Heart left ventricle (tissue), 16 donors: ENCODE results near the gene KCND3. TPM values are rescaled to one million over a fixed set of nuclear protein-coding genes. Genes with fewer than 3 reads are reported as not detected.

Source experiments
- ATAC-seq, 4 donors: fragments of 200-7000 bp; cut with Tn5 transposase; one replicate each; pipeline ENCODE4 v1.9.1; 2020 to 2022; ENCODE audit warnings: moderate library complexity in 4 of 4, mild to moderate bottlenecking in 3 of 4, moderate number of reproducible peaks in 1 of 4
- DNase-seq, 5 donors: peaks; one replicate each; pipeline ENCODE4 v3.0.0-alpha.2; 2020
- H3K27ac ChIP-seq, 12 donors: fragments of 200-600 bp; sonication (generic) in 4 of 12; one replicate each; pipeline versions ENCODE4 v1.5.0 to v1.8.0; 2016 to 2022; ENCODE audit warnings: mild to moderate bottlenecking in 2 of 12
- H3K27me3 ChIP-seq, 9 donors: fragments of 200-600 bp; sonication (generic) in 2 of 9; one replicate each; pipeline versions ENCODE4 v1.5.1 to v1.8.0; 2016 to 2022; ENCODE audit warnings: mild to moderate bottlenecking in 3 of 9
- H3K36me3 ChIP-seq, 9 donors: fragments of 200-600 bp; sonication (generic) in 2 of 9; one replicate each; pipeline versions ENCODE4 v1.5.0 to v1.8.0; 2018 to 2022; ENCODE audit warnings: mild to moderate bottlenecking in 2 of 9
- H3K4me1 ChIP-seq, 12 donors: fragments of 200-600 bp; sonication (generic) in 4 of 12; one replicate each; pipeline versions ENCODE4 v1.5.0 to v1.8.0; 2016 to 2022; ENCODE audit warnings: mild to moderate bottlenecking in 3 of 12
- H3K4me3 ChIP-seq, 12 donors: fragments of 200-600 bp; sonication (generic) in 4 of 12; one replicate each; pipeline versions ENCODE4 v1.5.0 to v1.8.0; 2017 to 2022; ENCODE audit warnings: mild to moderate bottlenecking in 9 of 12, moderate library complexity in 4 of 12
- H3K9me3 ChIP-seq, 12 donors: fragments of 200-600 bp; sonication (generic) in 4 of 12; one replicate each; pipeline versions ENCODE4 v1.5.0 to v1.8.0; 2016 to 2022; ENCODE audit warnings: mild to moderate bottlenecking in 1 of 12
- POLR2A ChIP-seq, 2 donors: fragments of 450-650 bp; IDR thresholded peaks; one replicate each; pipeline ENCODE4 v1.6.1; 2017; ENCODE audit warnings: antibody characterized with exemption in 2 of 2, mild to moderate bottlenecking in 2 of 2, moderate library complexity in 2 of 2
- WGBS, 4 donors: extraction: QIAGEN DNeasy Blood & Tissue Kit in 2 of 4; methylation state at CpG; one replicate each; pipeline versions ENCODE4 v1.1.5 to v1.1.7; 2013 to 2018; 5-methylcytosine and 5-hydroxymethylcytosine counted together
- intact Hi-C, 10 donors: fragments of 100-400 bp; cut with DNase I; formaldehyde crosslinking; loops; one replicate each; pipeline versions ENCODE4 v1.11.1 to v1.14.2; 2022
- long read RNA-seq, 3 donors: library from polyadenylated mRNA; unstranded; transcript quantifications; one replicate each; pipeline ENCODE4 v2.0.0, GENCODE V29; 2020 to 2021
- polyA plus RNA-seq, 2 donors: library from polyadenylated mRNA; stranded (reverse); fragments of 200-250 nt; gene quantifications; one replicate each; pipeline ENCODE4 v1.2.3, GENCODE V29; 2013
- total RNA-seq, 9 donors: library from RNA; depleted of rRNA in 2 of 9; stranded (reverse); fragments of >200 nt in 2 of 9; fragmentation: NEBNext Ultra II Directional in 3 of 9; extraction: Animal tissue kit (Norgen Biotek cat#: 25700) in 3 of 9; gene quantifications; one replicate each; pipeline versions ENCODE4 v1.1.0 to v1.2.4, GENCODE V29; 2016 to 2023
- TF ChIP-seq, protein P1 (sequence below), 12 donors: fragments of 200-600 bp; sonication (generic) in 4 of 12; IDR thresholded peaks; one replicate each; pipeline versions ENCODE4 v1.5.0 to v1.8.0; 2018 to 2022; ENCODE audit warnings: antibody characterized with exemption in 12 of 12, mild to moderate bottlenecking in 5 of 12
- donor health status: ischemic (EF 13 %, LVEDD 7.1; RV severe dilation, severe dysfunction).
- donor health status: healthy with polysubstance abuse.
- donor health status: DM: no; HTN: yes; CAD: no.
- donor health status: DM: no; HTN: no; CAD: no.
- donor health status: ischemic (EF 25% LVEDD 6.9; RV normal size, moderate dysfunction).
- donor health status: ischemic (EF 25% LVEDD 5.7; RV mildly dilated, moderate dysfunction).
- donor health status: healthy.
- donor health status: DM: yes; HTN: yes; CAD: no.
- donor health status: ischemic (EF 35%, LVEDD 5.7; RV mildly dilated, moderate dysfunction).
- donor health status: nonischemic (EF 11% LVEDD 7.7; RV severe dilation, severe dysfunction).
- donor health status: DM: yes; HTN: yes; CAD: no.
- donor health status: PGD.
- donor health status: ischemic (EF 29% LVEDD 5.4; RV normal size, mild dysfunction).
- donor health status: nonischemic (EF 23%, LVEDD 6.1; RV moderate dilation, normal function).

Gene KCND3
- total RNA-seq = 10 to 100 TPM; 11.5 to 23.0 (median 17.4) TPM
- 10 to 100 TPM in 1 of 2 donors, 1 to 10 TPM in 1; 7.2 to 10.3 TPM for polyA plus RNA-seq
- long read RNA-seq, donor 1, partial matches to known transcripts = 2 of 29 reads
- long read RNA-seq, donor 1, other reads (novel, unspliced or antisense) = 27 of 29 reads
- long read RNA-seq, donor 2, partial matches to known transcripts = 0 of 17 reads
- long read RNA-seq, donor 2, other reads (novel, unspliced or antisense) = 17 of 17 reads
- long read RNA-seq, donor 3, partial matches to known transcripts = 1 of 20 reads
- long read RNA-seq, donor 3, other reads (novel, unspliced or antisense) = 19 of 20 reads

DNA sequence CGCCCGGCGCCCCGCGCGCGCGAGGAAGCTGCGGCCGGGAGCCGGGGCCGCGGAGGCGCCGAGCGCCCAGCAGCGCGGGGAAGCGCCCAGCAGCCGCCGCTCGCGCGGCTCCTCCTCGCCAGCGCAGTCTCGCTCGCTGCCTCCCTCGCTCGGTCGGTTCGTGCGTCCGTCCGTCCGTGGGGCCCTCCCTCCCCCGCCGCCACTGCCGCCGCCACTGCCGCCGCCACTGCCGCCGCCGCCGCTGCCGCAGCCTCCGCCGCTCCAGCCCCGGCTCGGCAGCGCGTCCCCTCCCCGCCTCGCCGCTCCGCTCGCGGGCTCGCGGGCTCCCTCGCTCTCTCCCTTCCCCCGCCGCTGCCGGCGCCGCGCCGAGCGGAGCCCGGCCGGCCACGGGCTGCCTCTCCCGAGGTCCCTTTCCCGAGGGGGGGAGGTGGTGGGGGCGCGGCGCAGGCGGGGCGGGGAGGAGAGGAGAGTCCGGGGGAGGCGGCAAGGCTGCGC is at the start of gene KCND3:
KCND3 (minus strand) TSS at position 138 of the 495 bp plus-strand sequence.
- intact Hi-C loops = loop anchor here in 9 of 10 donors (1.0 to 10.0 kb wide), 14 partner anchors 105 to 348 kb away; no protein-coding TSS in a partner anchor
- Histone ChIP-seq H3K27me3 (peaks cover 0 to 49% (median 3%) of the 10 kb centered on the region in 9 donors), H3K4me1 (peaks cover 0 to 68% (median 23%) of the 10 kb centered on the region in 12 donors), H3K36me3 (no peaks in the 10 kb centered on the region), H3K27ac (peak within 1 kb of the TSS; percentile 47 to 91 (median 80)), H3K9me3 (no peaks in the 10 kb centered on the region), H3K4me3 (peak within 1 kb of the TSS; percentile 49 to 82 (median 64))
- 0 to 5% (median 1%) methylated on average over 19 to 83 of the region's 83 CpGs for WGBS, 4 donors
- TF ChIP-seq POLR2A (IDR thresholded peaks at IDR 0.05) = no peak
- TF ChIP-seq, protein P1, sequence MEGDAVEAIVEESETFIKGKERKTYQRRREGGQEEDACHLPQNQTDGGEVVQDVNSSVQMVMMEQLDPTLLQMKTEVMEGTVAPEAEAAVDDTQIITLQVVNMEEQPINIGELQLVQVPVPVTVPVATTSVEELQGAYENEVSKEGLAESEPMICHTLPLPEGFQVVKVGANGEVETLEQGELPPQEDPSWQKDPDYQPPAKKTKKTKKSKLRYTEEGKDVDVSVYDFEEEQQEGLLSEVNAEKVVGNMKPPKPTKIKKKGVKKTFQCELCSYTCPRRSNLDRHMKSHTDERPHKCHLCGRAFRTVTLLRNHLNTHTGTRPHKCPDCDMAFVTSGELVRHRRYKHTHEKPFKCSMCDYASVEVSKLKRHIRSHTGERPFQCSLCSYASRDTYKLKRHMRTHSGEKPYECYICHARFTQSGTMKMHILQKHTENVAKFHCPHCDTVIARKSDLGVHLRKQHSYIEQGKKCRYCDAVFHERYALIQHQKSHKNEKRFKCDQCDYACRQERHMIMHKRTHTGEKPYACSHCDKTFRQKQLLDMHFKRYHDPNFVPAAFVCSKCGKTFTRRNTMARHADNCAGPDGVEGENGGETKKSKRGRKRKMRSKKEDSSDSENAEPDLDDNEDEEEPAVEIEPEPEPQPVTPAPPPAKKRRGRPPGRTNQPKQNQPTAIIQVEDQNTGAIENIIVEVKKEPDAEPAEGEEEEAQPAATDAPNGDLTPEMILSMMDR (IDR thresholded peaks at IDR 0.05) = peak in 2 of 12 donors; percentile 13
- ATAC-seq = peak in 1 of 4 donors; percentile 11
- peak; percentile 46 to 67 (median 55) for DNase-seq

DNA sequence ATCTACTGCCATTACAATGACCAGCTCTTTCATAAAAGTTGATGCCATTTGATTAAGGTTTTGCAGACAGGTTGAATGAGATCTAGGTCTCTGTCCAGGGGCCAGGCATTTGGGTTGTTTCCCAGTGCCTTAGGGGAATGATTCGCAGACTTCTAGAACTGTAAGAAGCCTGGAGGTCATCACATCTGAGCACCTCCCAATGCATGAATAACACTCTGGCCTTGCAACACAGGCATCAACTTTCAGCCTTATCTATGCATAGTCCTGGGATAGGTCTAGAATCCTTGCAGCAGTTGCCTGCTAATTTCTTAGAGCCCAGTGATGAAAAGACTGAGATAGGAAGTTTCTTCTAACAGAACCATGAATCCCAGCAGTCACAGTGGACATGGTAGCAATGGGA is 44.8 kb upstream of the KCND3 start:
- ATAC-seq (no peak), DNase-seq (no peak)
- no peaks in the 10 kb centered on the region for H3K27me3 ChIP-seq
- no peaks in the 10 kb centered on the region for H3K4me1 ChIP-seq
- no peaks in the 10 kb centered on the region for H3K9me3 ChIP-seq
- no peaks in the 10 kb centered on the region for H3K36me3 ChIP-seq
- TF ChIP-seq, protein P1 (IDR thresholded peaks at IDR 0.05) = no peak
- TF ChIP-seq POLR2A (IDR thresholded peaks at IDR 0.05) = no peak
- H3K4me3 ChIP-seq = no peak overlapping the region
- WGBS, 4 donors = 78 to 92% (median 86%) methylated on average over 1 of the region's 1 CpG
- no peak overlapping the region for H3K27ac ChIP-seq
- intact Hi-C loops = no loop called here

DNA sequence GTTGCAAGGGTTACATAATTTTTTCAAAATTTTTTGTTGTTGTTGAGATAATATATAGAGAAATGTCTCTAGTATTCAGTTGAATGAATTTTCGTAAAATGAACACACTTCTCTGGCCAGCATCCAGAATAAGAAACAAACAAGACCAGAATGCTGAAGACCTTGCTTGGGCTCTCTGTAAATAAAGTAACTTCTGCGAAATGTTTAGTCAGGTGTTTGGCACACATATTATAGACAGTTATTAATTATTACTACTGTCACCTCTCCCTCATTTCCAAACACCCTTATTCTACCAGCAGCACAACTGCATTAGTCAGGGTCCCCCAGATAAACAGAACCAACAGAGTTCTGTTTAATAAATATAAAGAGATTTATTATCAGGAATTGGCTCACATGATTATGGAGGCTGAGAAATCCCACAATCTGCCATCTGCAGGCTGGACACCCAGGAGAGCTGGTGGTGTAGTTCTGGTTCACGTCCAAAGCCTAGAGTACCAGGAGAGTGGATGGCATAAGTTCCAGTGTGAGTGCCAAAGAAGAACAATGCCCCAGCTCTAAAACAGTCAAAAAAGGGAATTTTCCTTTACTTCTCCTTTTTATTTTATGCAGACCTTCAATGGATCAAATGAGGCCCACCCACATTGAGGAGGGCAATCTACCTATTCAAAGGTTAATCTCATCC is 44.1 kb upstream of the KCND3 start:
- DNase-seq (no peak), ATAC-seq (no peak)
- Histone ChIP-seq H3K36me3 (no peaks in the 10 kb centered on the region), H3K4me1 (no peaks in the 10 kb centered on the region), H3K27me3 (no peaks in the 10 kb centered on the region), H3K9me3 (no peaks in the 10 kb centered on the region), H3K27ac (no peak overlapping the region), H3K4me3 (no peak overlapping the region)
- TF ChIP-seq POLR2A (IDR thresholded peaks at IDR 0.05) = no peak
- TF ChIP-seq, protein P1 (IDR thresholded peaks at IDR 0.05) = no peak
- WGBS, 4 donors = 72 to 78% (median 72%) methylated on average over 3 of the region's 3 CpGs
- intact Hi-C loops = no loop called here

DNA sequence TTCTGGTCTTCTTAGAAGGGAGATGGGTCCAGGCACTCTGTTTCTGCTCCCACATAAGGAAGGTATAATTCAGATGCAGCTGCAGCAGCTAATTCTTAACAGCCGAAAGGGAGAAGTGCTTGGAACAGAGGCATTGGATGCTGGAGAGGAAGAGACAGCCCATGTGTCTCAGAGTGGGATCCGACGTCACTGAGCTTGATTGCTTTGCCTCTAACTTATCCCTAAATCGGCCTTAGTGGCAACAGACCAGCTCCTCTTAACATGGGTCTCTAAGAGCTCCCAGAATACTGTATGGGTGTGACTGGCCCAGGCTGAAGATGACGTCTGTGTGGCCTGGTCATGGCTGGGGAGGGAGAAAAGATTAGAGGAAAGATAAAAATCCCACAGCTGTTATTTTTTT is 40.7 kb upstream of the KCND3 start:
- H3K27ac ChIP-seq = no peak overlapping the region
- no peaks in the 10 kb centered on the region for H3K36me3 ChIP-seq
- intact Hi-C loops = no loop called here
- TF ChIP-seq, protein P1 (IDR thresholded peaks at IDR 0.05) = no peak
- no peak for TF ChIP-seq POLR2A (IDR thresholded peaks at IDR 0.05)
- ATAC-seq (no peak), DNase-seq (no peak)
- no peak overlapping the region for H3K4me3 ChIP-seq
- H3K27me3 ChIP-seq = peaks cover 0 to 7% (median 0%) of the 10 kb centered on the region in 9 donors
- H3K9me3 ChIP-seq = no peaks in the 10 kb centered on the region
- no peaks in the 10 kb centered on the region for H3K4me1 ChIP-seq
- WGBS, 4 donors = 51 to 70% (median 64%) methylated on average over 5 of the region's 5 CpGs
